ENCODE results near the gene ACSM3.

DNA sequence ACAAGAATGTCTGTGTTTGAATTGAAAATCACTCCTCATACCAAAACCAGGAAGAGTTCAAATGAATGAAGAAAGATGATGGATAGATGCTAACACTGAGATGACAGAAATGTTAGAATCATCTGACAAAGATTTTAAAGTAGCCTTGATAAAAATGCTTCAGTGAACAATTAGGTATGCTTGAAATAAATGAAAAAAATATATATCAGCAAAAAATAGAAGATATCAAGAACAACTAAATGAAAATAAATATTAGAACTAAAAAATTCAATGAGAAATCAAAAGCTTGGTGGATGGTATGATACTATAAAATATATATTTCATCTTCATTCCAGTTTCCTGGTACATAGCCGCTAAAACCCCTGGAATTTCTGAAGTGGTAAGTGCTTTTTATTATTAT, 8.6 kb upstream of the ACSM3 start:
- no peak for TF ChIP-seq NANOG (IDR thresholded peaks at IDR 0.05; ENCODE audit: borderline replicate concordance)
- no peak for TF ChIP-seq EZH2 (IDR thresholded peaks at IDR 0.05; ENCODE audit: low read depth, unreplicated experiment)
- TF ChIP-seq CTCF (conservative IDR thresholded peaks at IDR 0.05; ENCODE audit: low read depth in 2 of 2) = no peak
- TF ChIP-seq POLR2AphosphoS5 (IDR thresholded peaks at IDR 0.05; ENCODE audit: low read depth) = no peak
- no peak for TF ChIP-seq EZH2phosphoT487 (IDR thresholded peaks at IDR 0.05; ENCODE audit: unreplicated experiment)
- no peak for TF ChIP-seq REST (IDR thresholded peaks at IDR 0.05; ENCODE audit: unreplicated experiment)
- no peak for TF ChIP-seq CREB1 (CRISPR knock-in tag; IDR thresholded peaks at IDR 0.05; ENCODE audit: low read depth)
- TF ChIP-seq JUNB (IDR thresholded peaks at IDR 0.05; ENCODE audit: unreplicated experiment) = no peak
- TF ChIP-seq, protein P1, sequence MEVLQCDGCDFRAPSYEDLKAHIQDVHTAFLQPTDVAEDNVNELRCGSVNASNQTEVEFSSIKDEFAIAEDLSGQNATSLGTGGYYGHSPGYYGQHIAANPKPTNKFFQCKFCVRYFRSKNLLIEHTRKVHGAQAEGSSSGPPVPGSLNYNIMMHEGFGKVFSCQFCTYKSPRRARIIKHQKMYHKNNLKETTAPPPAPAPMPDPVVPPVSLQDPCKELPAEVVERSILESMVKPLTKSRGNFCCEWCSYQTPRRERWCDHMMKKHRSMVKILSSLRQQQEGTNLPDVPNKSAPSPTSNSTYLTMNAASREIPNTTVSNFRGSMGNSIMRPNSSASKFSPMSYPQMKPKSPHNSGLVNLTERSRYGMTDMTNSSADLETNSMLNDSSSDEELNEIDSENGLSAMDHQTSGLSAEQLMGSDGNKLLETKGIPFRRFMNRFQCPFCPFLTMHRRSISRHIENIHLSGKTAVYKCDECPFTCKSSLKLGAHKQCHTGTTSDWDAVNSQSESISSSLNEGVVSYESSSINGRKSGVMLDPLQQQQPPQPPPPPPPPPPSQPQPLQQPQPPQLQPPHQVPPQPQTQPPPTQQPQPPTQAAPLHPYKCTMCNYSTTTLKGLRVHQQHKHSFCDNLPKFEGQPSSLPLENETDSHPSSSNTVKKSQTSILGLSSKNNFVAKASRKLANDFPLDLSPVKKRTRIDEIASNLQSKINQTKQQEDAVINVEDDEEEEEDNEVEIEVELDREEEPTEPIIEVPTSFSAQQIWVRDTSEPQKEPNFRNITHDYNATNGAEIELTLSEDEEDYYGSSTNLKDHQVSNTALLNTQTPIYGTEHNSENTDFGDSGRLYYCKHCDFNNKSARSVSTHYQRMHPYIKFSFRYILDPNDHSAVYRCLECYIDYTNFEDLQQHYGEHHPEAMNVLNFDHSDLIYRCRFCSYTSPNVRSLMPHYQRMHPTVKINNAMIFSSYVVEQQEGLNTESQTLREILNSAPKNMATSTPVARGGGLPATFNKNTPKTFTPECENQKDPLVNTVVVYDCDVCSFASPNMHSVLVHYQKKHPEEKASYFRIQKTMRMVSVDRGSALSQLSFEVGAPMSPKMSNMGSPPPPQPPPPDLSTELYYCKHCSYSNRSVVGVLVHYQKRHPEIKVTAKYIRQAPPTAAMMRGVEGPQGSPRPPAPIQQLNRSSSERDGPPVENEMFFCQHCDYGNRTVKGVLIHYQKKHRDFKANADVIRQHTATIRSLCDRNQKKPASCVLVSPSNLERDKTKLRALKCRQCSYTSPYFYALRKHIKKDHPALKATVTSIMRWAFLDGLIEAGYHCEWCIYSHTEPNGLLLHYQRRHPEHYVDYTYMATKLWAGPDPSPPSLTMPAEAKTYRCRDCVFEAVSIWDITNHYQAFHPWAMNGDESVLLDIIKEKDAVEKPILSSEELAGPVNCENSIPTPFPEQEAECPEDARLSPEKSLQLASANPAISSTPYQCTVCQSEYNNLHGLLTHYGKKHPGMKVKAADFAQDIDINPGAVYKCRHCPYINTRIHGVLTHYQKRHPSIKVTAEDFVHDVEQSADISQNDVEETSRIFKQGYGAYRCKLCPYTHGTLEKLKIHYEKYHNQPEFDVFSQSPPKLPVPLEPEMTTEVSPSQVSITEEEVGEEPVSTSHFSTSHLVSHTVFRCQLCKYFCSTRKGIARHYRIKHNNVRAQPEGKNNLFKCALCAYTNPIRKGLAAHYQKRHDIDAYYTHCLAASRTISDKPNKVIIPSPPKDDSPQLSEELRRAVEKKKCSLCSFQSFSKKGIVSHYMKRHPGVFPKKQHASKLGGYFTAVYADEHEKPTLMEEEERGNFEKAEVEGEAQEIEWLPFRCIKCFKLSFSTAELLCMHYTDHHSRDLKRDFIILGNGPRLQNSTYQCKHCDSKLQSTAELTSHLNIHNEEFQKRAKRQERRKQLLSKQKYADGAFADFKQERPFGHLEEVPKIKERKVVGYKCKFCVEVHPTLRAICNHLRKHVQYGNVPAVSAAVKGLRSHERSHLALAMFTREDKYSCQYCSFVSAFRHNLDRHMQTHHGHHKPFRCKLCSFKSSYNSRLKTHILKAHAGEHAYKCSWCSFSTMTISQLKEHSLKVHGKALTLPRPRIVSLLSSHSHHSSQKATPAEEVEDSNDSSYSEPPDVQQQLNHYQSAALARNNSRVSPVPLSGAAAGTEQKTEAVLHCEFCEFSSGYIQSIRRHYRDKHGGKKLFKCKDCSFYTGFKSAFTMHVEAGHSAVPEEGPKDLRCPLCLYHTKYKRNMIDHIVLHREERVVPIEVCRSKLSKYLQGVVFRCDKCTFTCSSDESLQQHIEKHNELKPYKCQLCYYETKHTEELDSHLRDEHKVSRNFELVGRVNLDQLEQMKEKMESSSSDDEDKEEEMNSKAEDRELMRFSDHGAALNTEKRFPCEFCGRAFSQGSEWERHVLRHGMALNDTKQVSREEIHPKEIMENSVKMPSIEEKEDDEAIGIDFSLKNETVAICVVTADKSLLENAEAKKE (CRISPR knock-in tag; IDR thresholded peaks at IDR 0.05) = no peak
- TF ChIP-seq STAT1 (IDR thresholded peaks at IDR 0.05; ENCODE audit: unreplicated experiment) = no peak
- TF ChIP-seq ETS1 (IDR thresholded peaks at IDR 0.05) = no peak
- no peak for TF ChIP-seq ZNF114 (CRISPR knock-in tag; IDR thresholded peaks at IDR 0.05)
- TF ChIP-seq ZNF331 (CRISPR knock-in tag; IDR thresholded peaks at IDR 0.05; ENCODE audit: low read depth) = no peak
